HT1080 (cell line): ENCODE measurements around the gene C14orf93. TPM values are rescaled to one million over a fixed set of nuclear protein-coding genes. Genes with fewer than 3 reads are reported as not detected.
A peak's percentile ranks its signal among the peaks of the same experiment; 100 is the strongest.

Experiments used
- DNase-seq: peaks from one replicate; pipeline ENCODE4 v3.0.0-alpha.2; 2015; ENCODE audit warnings: low read depth
- total RNA-seq: library from RNA; depleted of rRNA; stranded (reverse); fragments of >200 nt; shearing (Covaris generic); gene quantifications from 2 replicates; pipeline ENCODE4 v1.2.3, GENCODE V29; 2014

The C14orf93 gene
- total RNA-seq, 1 experiment from 2014 or later = 7.4 TPM

DNA sequence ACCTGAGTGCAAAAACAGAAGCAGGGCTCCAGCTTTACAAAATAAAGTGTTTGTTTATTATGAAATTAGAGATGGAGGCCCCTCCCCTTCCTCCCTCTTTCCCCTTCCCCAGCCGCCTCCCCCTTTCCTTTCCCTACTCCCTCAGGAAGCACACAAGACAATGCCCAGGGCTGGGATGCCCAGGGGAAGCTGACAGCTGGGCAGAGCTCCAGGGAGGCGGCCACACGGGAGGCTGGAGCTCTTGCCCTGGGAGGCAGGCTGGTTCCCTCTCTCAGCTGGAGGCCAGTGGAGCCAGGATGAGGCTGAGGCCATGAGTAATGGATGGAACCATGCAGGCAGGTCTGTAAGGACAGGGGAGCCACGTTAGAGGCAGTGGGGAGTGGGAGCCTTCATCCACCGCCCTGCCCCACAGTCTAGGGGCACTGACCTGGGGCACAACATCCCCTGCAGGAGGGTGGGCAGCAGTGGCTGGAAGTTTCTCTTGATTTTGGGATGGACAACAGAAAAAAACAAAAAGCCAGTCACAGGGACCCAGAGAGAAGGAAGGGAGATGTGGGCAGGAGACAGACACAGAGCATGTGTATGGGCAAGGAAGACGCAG, 37.2 kb upstream of the C14orf93 start:
- peak; percentile 71 for DNase-seq

- DNase-seq = peak; percentile 58
These were observed 35.7 kb upstream of the C14orf93 start for GRCh38 chr14:23045419-23046357.

GRCh38 chr14:23044840-23045239, 34.9 kb upstream of the C14orf93 start:
- no peak for DNase-seq

GRCh38 chr14:23043754-23044153, 33.8 kb upstream of the C14orf93 start:
- DNase-seq = no peak

DNA sequence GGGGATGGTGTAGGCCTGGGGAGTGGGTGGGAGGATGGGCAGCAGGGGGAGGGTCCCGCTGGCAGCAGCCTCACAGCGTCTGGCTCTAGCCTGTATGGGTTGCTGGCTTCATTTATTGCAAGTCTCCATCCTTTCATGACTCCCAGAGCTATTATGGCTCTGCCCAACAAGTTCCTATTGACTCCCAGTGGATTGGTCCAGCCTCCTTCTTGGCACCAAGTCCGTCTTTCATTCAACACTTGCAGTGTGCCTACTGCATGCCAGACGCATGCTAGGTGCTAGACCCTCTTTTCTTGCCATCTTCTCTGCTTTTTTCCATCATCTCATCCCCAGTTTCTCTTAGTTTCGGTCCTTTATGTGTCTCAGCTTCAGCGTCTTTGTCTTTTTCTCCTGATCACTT, 33.2 kb upstream of the C14orf93 start:
- no peak for DNase-seq

GRCh38 chr14:23042162-23042965, 32.4 kb upstream of the C14orf93 start, which contains the start of gene PSMB11:
TSS of gene PSMB11 (plus strand) at chr14:23042212. CDS start at chr14:23042226, 14 bp downstream.
- DNase-seq = no peak

DNA sequence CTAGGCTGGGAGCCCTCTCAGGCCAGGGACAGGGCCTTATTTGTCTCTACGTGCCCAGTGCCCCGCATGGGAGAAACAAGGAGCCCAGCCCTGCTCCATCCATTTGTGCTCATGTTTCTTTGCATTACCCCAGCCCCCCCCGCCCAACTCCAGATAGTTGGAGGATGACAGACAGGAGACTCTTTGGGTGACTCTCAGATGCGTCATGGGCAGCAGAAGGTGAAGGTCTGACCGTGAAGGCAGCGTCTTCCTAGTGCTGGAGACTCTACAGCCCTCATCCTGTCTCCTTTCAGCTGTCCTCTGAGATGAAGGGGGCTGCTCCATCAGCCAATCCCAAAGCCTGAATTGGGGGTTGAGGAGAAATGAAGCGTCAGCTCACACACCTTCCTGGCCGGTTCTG, 31.8 kb upstream of the C14orf93 start:
- DNase-seq = peak; percentile 82

DNA sequence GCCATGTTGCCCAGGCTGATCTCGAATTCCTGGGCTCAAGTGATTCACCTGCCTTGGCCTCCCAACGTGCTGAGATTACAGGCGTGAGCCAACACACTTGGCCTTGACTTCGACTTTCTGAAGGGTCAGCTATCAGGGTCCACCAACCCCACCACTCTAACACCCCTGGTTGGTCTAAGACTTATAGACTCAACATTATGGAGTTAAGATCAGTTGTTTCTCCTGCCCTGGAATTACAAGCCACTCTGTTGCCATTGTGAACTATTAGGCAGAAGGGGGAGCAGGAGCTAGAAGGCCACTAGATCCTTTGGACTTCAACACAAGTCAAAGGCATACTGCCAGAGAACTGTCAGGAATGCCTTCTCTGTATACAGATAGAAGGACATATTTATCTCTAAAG, 30.2 kb upstream of the C14orf93 start:
- DNase-seq = no peak

DNA sequence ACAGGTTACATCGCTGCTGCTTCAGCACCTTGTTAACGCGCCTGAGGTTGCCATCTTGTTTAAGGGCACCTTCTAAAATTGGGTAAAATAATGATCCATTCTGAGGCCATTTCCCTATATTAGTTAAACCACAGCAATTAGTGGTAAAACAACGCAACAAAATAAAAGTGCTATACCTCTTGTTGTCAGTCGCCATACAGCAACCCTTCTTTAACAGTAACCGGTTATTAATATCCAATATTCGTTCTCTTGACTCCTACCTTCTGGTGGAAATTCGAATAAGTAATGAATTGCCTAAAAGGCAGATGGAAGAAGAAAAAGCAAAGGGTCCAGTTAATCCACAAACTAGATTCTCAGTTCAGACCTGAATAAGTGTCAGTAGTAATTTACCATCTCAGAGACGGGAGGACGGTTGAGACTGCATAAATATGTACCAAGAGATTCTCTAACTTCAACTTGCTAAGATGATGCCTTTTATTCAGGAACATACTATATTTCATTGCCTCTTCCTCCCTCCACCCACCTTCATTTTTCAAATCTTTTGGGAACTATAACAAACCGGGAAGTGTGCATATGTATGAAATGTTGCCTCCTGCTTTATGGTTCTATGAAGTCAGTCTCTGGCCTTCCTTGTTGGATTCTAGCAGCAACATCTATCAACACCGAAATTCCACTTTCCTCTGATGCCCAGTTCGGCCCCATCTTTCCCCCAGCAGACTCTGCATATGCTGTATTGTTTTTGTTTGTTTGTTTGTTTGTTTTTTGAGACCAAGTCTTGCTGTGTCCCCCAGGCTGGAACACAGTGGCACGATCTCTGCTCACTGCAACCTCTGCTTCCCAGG, 25.6 kb upstream of the C14orf93 start:
- DNase-seq = no peak

DNA sequence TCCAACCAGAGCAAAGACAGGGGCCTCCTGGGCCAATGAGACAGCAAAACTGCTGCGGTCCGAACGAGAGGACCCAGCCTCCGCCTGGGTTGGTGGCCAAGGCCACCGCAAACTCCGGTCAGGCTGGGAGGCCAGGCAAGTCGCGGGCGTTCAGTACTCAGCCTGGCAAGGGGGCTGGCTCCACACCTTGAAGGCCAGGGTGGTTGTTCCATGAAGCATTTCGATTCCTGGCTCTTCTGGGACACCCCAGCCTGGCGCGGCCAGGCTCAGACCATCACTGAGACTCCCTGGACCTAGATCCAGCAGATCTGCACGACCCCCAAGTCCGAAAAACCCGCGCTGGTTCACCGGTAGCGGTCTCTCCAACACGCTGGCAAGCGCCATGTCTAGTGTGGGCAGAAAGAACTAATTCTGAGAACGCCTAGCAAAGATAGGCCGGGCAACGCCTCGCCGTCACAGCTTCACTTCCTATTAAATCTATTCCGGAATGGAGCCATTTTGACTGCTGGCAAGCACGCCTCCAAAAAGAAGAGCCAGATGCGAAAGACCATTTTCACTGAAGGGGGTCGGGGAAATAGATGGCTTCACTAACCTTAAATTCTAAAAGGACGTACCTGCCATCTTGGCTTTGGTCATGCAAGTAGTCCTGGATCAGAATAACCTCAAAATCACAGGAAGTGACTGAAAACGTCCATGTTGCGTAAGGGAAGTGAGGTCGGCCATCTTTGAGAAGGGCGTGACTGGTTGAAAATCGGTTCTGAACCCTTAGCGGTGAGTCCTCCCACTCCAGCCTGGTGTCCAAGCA, 24.8 kb upstream of the C14orf93 start, which contains the start of gene PSMB5:
TSS of gene PSMB5 (minus strand) at position 403 of the 805 bp plus-strand sequence. CDS start at position 384, 19 bp downstream.
- peak; percentile 94 for DNase-seq

DNA sequence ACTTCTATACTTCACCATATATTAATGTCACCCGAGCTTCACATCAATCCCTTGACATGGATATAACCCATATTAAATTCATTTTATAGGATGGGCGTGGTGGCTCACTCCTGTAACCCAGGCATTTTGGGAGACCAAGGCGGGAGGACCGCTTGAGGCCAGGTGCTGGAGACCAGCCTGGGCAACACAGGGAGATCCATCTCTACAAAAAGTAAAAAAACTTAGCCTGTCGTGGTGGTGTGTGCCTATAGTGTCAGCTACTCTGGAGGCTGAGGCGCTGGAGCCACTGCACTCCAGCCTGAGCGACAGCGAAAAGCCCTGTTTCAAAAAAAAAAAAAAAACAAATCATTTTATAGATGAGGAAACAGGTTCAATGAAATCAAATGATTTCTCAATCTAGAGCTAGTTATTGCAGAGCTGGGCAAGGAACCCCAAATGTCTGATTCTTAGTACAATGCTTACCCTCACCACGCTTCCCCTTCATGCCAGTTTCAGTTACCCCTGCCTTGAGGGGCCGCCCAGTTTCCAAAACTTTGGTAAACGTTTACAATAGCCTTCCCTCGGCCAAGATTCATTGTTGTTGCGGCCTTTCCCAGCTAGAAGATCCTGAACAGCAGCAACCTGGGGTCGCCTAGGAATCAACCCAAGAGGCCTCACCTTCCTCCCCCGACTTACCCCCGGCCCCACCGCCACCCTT, 24.0 kb upstream of the C14orf93 start:
- no peak for DNase-seq

DNA sequence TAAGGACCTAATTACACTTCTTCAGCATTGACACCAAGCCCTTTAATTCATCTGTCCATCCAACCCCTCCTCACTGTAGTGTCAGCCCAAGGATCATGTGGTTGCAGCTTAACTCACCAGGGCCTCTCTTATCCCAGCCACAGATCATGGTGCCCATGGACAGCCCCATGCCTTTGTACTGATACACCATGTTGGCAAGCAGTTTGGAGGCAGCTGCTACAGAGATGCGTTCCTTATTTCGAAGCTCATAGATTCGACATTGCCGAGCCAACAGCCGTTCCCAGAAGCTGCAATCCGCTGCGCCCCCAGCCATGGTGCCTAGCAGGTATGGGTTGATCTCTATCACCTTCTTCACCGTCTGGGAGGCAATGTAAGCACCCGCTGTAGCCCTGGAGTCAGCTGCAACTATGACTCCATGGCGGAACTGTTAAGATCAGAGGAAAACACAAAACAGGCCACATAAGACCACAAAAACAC, 23.3 kb upstream of the C14orf93 start:
- DNase-seq = no peak

DNA sequence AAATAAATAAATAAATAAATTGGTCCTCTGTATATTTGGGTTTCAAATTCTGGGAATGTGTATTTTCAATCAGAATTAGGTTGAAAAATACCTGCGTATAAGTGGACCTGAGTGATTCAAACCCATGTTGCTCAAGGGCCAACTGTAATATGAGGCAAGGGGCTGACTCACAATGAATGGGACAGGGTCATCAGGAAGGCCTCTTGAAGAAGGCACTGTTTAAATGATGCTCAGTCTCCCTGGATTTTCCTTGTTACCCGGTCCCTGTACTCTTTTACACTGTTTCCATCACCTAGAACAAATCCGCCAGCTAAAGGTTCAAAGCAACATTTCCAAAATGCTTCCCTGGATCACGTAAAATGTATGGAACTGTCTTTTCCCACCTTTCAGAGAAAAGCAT, 21.0 kb upstream of the C14orf93 start:
- no peak for DNase-seq

DNA sequence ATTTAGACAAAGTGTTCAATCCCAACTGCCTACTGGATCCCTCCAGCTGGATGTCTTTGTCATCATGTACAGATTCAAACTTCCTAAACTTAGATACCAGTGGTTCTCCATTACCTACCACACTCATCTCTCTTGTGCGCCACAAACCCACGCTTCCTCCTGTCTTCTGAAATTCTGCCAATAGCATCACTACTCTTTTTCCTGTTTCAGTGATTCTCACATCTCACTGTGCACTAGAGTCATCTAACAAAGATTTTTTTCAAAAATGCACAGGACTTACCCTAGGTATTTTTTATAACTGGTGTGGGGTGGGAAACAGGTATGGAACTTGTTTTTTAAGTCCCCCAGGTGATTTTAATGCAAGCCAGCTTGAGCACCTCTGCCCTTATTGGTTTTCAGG, 18.9 kb upstream of the C14orf93 start:
- peak; percentile 29 for DNase-seq

- no peak for DNase-seq
These were observed 15.3 kb upstream of the C14orf93 start for GRCh38 chr14:23025151-23025814.

DNA sequence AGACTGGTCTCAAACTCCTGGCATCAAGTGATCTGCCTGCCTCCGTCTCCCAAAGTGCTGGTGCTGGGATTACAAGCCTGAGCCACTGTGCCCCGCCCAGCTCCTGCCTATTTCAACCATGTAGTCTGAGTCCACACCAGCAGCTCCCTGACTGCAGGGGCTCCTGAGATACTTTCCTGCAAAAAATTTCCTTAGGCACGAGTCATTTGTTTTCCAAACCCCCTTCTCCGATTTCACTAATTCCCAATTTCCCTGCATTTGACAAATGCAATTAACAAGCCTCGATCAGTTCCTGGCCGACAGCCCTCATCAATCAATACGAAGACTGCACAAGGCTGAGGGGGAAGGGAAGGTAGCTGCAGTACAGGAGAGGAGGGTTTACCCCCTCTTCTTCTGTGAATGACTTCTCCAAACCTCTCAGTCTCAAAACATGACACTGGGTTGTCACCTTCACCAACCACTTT, 14.7 kb upstream of the C14orf93 start:
- DNase-seq = no peak

DNA sequence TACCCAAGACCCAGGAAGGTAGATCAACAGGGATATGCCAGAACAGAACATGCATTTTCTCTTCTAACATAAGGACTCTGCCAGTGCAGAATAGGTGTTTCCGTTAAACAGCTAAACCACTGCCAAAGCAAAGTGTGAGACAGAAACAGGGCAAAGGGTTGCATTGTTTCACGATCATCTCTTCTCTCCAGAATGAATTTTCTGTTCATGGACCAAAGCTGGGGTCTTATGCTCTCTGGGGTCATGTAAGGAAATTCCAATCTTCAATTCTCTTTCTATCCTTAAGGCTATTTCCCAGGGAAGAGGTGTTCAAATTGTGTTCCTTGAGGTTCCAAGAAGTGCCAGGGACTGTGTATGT, 13.8 kb upstream of the C14orf93 start:
- no peak for DNase-seq

DNA sequence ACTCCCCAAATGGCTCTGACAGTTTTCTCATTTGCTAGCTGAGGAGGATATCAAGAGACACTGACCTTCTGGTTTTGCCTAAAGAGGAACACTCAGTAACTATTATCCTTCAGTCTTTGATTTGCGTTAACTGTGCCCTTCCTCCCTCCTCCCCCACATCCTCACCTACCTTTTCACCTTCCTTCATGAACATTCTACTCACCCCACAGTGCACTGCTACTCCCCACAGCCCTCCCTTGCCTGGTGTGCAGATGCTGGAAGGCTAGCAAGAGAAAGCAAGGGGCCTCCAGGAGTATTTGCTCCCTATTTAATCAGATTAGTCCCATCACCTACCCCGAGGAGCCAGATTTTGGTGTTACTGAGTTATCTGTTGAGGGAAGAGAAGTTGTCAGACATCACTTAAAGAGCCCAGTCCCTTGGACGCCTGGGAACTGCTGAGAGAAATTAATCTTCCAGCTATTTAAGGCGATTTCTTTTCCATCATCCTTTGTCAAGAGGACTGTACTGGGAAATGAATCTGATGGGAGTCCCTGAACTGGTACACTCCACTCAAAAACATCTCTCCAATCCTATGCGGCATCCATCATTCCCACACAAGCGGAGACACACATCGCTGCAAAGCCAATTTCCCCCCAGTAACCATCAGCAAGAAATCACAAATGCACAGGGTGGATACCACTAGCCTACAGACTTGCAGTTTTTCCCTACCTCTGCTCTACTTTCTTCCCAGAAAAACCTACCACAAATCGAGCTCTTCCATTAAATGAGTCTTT, 13.3 kb upstream of the C14orf93 start:
- no peak for DNase-seq
